HL-60/S4 treated with retinoic acid at 250 ng/mL for 4 days and 3 days (cell line): Measurements from ENCODE around the gene GJD3.

Experiments used
- in situ Hi-C: fragments of 300-500 bp; cut with MboI; formaldehyde crosslinking; loops from 2 replicates; pipeline ENCODE4 v1.7.0; 2022; ENCODE audit warnings: low sequenced_read_pairs

The GJD3 gene

GRCh38 chr17:40326832-40327199, 37.7 kb downstream of the GJD3 start:
- in situ Hi-C loops: no loop called here

- in situ Hi-C loops: no loop called here
These were observed 38.3 kb downstream of the GJD3 start for GRCh38 chr17:40326014-40326831.

- in situ Hi-C loops: no loop called here
These were observed 39.2 kb downstream of the GJD3 start for GRCh38 chr17:40325156-40326013.

- in situ Hi-C loops: no loop called here
These were observed 40.9 kb downstream of the GJD3 start for GRCh38 chr17:40323391-40324381.

GRCh38 chr17:40322358-40323315, 41.9 kb downstream of the GJD3 start:
- in situ Hi-C loops: no loop called here

- in situ Hi-C loops: no loop called here
These were observed 42.6 kb downstream of the GJD3 start for GRCh38 chr17:40321961-40322357.

- in situ Hi-C loops: no loop called here
These were observed 43.0 kb downstream of the GJD3 start for GRCh38 chr17:40321524-40321929.

GRCh38 chr17:40320756-40321523, 43.6 kb downstream of the GJD3 start:
- in situ Hi-C loops: no loop called here

- in situ Hi-C loops: no loop called here
These were observed 44.6 kb downstream of the GJD3 start for GRCh38 chr17:40319651-40320540.

GRCh38 chr17:40318830-40319391, 45.6 kb downstream of the GJD3 start:
- in situ Hi-C loops: no loop called here

GRCh38 chr17:40317880-40318829, 46.4 kb downstream of the GJD3 start:
- in situ Hi-C loops: no loop called here

- in situ Hi-C loops: no loop called here
These were observed 47.1 kb downstream of the GJD3 start for GRCh38 chr17:40317345-40317873.

- in situ Hi-C loops: no loop called here
These were observed 47.8 kb downstream of the GJD3 start for GRCh38 chr17:40316571-40317344.

GRCh38 chr17:40315678-40316570, 48.6 kb downstream of the GJD3 start:
- in situ Hi-C loops: no loop called here

- in situ Hi-C loops: no loop called here
These were observed 49.3 kb downstream of the GJD3 start for GRCh38 chr17:40315206-40315605.
